ENCODE data around the gene RCL1. TPM values are rescaled to one million over a fixed set of nuclear protein-coding genes. Genes with fewer than 3 reads are reported as not detected.

RCL1 gene
- total RNA-seq, 2 donors from 2014 or later = 27.0 to 49.4 TPM

- H3K27me3 ChIP-seq = no peaks in the 10 kb centered on the region
- H3K9me3 ChIP-seq = no peaks in the 10 kb centered on the region
- TF ChIP-seq POLR2A (IDR thresholded peaks at IDR 0.05) (no peak), CTCF (IDR thresholded peaks at IDR 0.05) (no peak)
- no peaks in the 10 kb centered on the region for H3K4me1 ChIP-seq
- no peak for ATAC-seq
- intact Hi-C loops (cut with DNase I) = no loop called here
- H3K36me3 ChIP-seq (replicated peaks in 1 of 2; ENCODE audit: insufficient read depth in 1 of 2, low read depth in 2 of 2) = no peaks in the 10 kb centered on the region
- no peak overlapping the region for H3K27ac ChIP-seq
- no peak overlapping the region for H3K4me3 ChIP-seq
- WGBS, 2 donors = 87 to 96% methylated on average over 6 to 8 of the region's 8 CpGs
- DNase-seq = no peak
Observed at GRCh38 chr9:4902135-4902475, 109.4 kb downstream of the RCL1 start.

- no peak for TF ChIP-seq POLR2A (IDR thresholded peaks at IDR 0.05)
- TF ChIP-seq CTCF (IDR thresholded peaks at IDR 0.05) = no peak
- Histone ChIP-seq H3K4me3 (no peak overlapping the region), H3K9me3 (no peaks in the 10 kb centered on the region), H3K36me3 (replicated peaks in 1 of 2; ENCODE audit: insufficient read depth in 1 of 2, low read depth in 2 of 2) (no peaks in the 10 kb centered on the region), H3K27ac (no peak overlapping the region), H3K27me3 (no peaks in the 10 kb centered on the region), H3K4me1 (no peaks in the 10 kb centered on the region)
- intact Hi-C loops (cut with DNase I) = no loop called here
- WGBS, 2 donors = 81 to 84% methylated on average over 3 of the region's 3 CpGs
- ATAC-seq = no peak
- DNase-seq = no peak
Observed at GRCh38 chr9:4904322-4905134, 111.8 kb downstream of the RCL1 start.

GRCh38 chr9:4905135-4905490 is 112.4 kb downstream of the RCL1 start:
- Histone ChIP-seq H3K4me1 (no peaks in the 10 kb centered on the region), H3K27me3 (no peaks in the 10 kb centered on the region), H3K27ac (no peak overlapping the region), H3K4me3 (no peak overlapping the region), H3K9me3 (no peaks in the 10 kb centered on the region), H3K36me3 (replicated peaks in 1 of 2; ENCODE audit: insufficient read depth in 1 of 2, low read depth in 2 of 2) (no peaks in the 10 kb centered on the region)
- ATAC-seq = no peak
- WGBS, 2 donors = 85 to 87% methylated on average over 2 of the region's 2 CpGs
- TF ChIP-seq POLR2A (IDR thresholded peaks at IDR 0.05) (no peak), CTCF (IDR thresholded peaks at IDR 0.05) (no peak)
- no peak for DNase-seq
- intact Hi-C loops (cut with DNase I) = no loop called here

Small RNA genes lying within 50 kb of the gene (microRNA-seq; reads per million reads assigned to microRNA genes)
- gene MIR101-2 (ENCODE audit: borderline number of aligned reads in 2 of 2, borderline replicate concordance in 2 of 2) = 123 to 157 reads per million in 2 donors

Small RNA genes lying within 50 kb of the gene (small RNA-seq; reads per million reads assigned to genes)
- gene AL158147.1 = not detected
- gene MIR101-2 = not detected

Other genes with a start within 250 kb of the RCL1 start
- gene PLPP6, start 130.7 kb upstream of the RCL1 start, total RNA-seq = 10 to 100 TPM; 16.2 to 17.1 TPM
- 10 to 100 TPM in 1 of 2 donors, 1 to 10 TPM in 1; 3.6 to 10.9 TPM for gene SPATA6L, start 126.5 kb upstream of the RCL1 start, total RNA-seq
- 1 to 10 TPM; 7.9 to 9.9 TPM for gene CDC37L1, start 113.4 kb upstream of the RCL1 start, total RNA-seq
- gene AK3, start 51.7 kb upstream of the RCL1 start, total RNA-seq = 10 to 100 TPM; 46.4 to 47.5 TPM
- gene JAK2, start 192.3 kb downstream of the RCL1 start, total RNA-seq = 10 to 100 TPM in 1 of 2 donors, 1 to 10 TPM in 1; 6.6 to 11.7 TPM